OCI-LY1 (cell line): ENCODE results near the gene AGL.
A peak's percentile ranks its signal among the peaks of the same experiment; 100 is the strongest.

Source experiments
- H2AFZ ChIP-seq: fragments of 200-600 bp; sonication (generic), shearing (Covaris generic); 2 replicates; pipeline ENCODE4 v1.6.0; 2014; ENCODE audit warnings: antibody characterized with exemption, mild to moderate bottlenecking, low read length
- H3F3A ChIP-seq: fragments of 200-600 bp; sonication (generic), shearing (Covaris generic); 2 replicates; pipeline ENCODE4 v1.6.0; 2014; ENCODE audit warnings: mild to moderate bottlenecking, antibody characterized with exemption, low read length, moderate library complexity; ENCODE audit not compliant: insufficient read depth
- H3K27ac ChIP-seq: fragments of 200-600 bp; sonication (generic); 2 replicates; pipeline ENCODE4 v1.5.1; 2014; ENCODE audit warnings: low read length, mixed run types, mild to moderate bottlenecking, low read depth; ENCODE audit not compliant: poor library complexity, severe bottlenecking
- H3K27me3 ChIP-seq: fragments of 200-600 bp; sonication (generic); 2 replicates; pipeline ENCODE4 v1.6.0; 2014; ENCODE audit warnings: antibody characterized with exemption, mild to moderate bottlenecking, low read length, moderate library complexity; ENCODE audit not compliant: insufficient read depth
- H3K36me3 ChIP-seq: fragments of 200-600 bp; sonication (generic); 2 replicates; pipeline ENCODE4 v1.6.1; 2014; ENCODE audit warnings: mild to moderate bottlenecking, antibody characterized with exemption, low read length, moderate library complexity, mixed read lengths; ENCODE audit not compliant: insufficient read depth
- H3K4me1 ChIP-seq: fragments of 200-600 bp; sonication (generic); 2 replicates; pipeline ENCODE4 v1.5.1; 2014; ENCODE audit warnings: mild to moderate bottlenecking, low read length, moderate library complexity; ENCODE audit not compliant: insufficient read depth, severe bottlenecking
- H3K4me2 ChIP-seq: fragments of 200-600 bp; sonication (generic), shearing (Covaris generic); 2 replicates; pipeline ENCODE4 v1.6.1; 2014; ENCODE audit warnings: low read length
- H3K4me3 ChIP-seq: fragments of 200-600 bp; sonication (generic); 2 replicates; pipeline ENCODE4 v1.5.1; 2014; ENCODE audit warnings: low read length, low read depth, mild to moderate bottlenecking, mixed read lengths; ENCODE audit not compliant: poor library complexity, severe bottlenecking
- H3K79me2 ChIP-seq: fragments of 200-600 bp; shearing (Covaris generic); 2 replicates; pipeline ENCODE4 v1.6.1; 2016; ENCODE audit warnings: mixed run types, low read length, mixed read lengths; ENCODE audit not compliant: insufficient read depth
- H3K9ac ChIP-seq: fragments of 200-600 bp; sonication (generic), shearing (Covaris generic); 2 replicates; pipeline ENCODE4 v1.6.1; 2014; ENCODE audit warnings: mild to moderate bottlenecking, low read length, mixed read lengths
- H3K9me2 ChIP-seq: fragments of 200-600 bp; sonication (generic), shearing (Covaris generic); 2 replicates; pipeline ENCODE4 v1.6.1; 2014; ENCODE audit warnings: low read depth, mild to moderate bottlenecking, low read length, mixed read lengths
- H3K9me3 ChIP-seq: fragments of 200-600 bp; shearing (Covaris generic); 2 replicates; pipeline ENCODE4 v1.6.1; 2014; ENCODE audit warnings: low read length, mixed read lengths
- H4K20me1 ChIP-seq: fragments of 200-600 bp; sonication (generic), shearing (Covaris generic); 2 replicates; pipeline ENCODE4 v1.6.0; 2016; ENCODE audit warnings: mild to moderate bottlenecking, low read length; ENCODE audit not compliant: insufficient read depth
- EZH2 ChIP-seq: fragments of 200-600 bp; sonication (generic), shearing (Covaris generic); IDR thresholded peaks from 2 replicates; pipeline ENCODE4 v1.8.0; 2017; ENCODE audit warnings: borderline replicate concordance, mixed run types, mild to moderate bottlenecking, antibody characterized with exemption, low read length, moderate library complexity, mixed read lengths
- TF ChIP-seq, protein P1 (sequence below): fragments of 200-600 bp; sonication (generic), shearing (Covaris generic); IDR thresholded peaks from 2 replicates; pipeline ENCODE4 v1.5.1; 2017; ENCODE audit warnings: mild to moderate bottlenecking, antibody characterized with exemption, low read length, moderate library complexity, mixed read lengths

The AGL gene

DNA sequence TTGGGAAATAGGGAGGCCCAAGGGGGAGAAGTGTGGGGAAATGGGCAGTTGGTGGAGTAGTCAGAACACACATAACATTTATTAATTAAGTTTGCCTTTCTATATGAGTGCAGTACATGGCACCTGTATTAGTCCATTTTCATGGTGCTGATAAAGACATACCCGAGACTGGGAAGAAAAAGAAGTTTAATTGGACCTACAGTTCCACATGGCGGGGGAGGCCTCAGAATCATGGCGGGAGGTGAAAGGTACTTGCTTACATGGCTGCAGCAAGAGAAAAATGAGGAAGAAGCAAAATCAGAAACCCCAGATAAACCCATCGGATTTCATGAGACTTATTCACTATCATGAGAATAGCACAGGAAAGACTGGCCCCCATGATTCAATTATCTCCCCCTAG lies 118.1 kb downstream of the AGL start:
- peaks cover 15% of the 10 kb centered on the region for H3K79me2 ChIP-seq
- no peak overlapping the region for H3K4me2 ChIP-seq
- no peak overlapping the region for H3K27ac ChIP-seq

DNA sequence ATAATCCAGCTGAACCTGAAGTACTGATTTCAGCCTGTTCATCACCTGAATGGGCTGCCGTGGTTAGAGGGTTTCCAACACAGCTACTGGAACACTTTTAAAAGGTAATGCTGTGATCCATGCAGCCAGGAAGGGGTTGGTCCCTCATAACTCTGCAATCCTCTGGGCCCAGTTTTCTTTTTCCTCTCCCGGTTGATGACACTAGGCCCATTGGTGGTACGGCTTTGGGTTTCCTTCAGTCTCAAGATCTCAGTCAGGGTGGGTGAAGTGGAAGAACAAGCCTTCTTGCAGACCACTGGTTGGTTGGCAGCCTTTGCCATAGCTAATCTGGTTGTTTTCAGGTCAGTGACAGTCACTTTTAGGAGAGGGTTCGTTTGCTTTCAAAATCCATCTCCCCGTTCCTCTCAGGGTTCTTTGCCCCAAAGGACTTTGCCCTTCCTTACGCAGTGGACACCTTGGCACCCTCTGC lies 119.1 kb downstream of the AGL start:
- Histone ChIP-seq H3K27me3 (no peaks in the 10 kb centered on the region), H3K9me3 (no peaks in the 10 kb centered on the region), H3K9me2 (no peaks in the 10 kb centered on the region), H3K4me3 (peak overlapping the region; percentile 84), H3K79me2 (peaks cover 18% of the 10 kb centered on the region), H3F3A (no peaks in the 10 kb centered on the region; the same call in 1 of the 2 replicates), H3K4me2 (peak overlapping the region; percentile 89), H3K9ac (peak overlapping the region; percentile 83), H3K4me1 (peaks cover 23% of the 10 kb centered on the region), H4K20me1 (no peaks in the 10 kb centered on the region), H2AFZ (peak overlapping the region; percentile 96), H3K36me3 (no peaks in the 10 kb centered on the region), H3K27ac (peak overlapping the region; percentile 75)
- no peak for TF ChIP-seq EZH2
- TF ChIP-seq, protein P1, sequence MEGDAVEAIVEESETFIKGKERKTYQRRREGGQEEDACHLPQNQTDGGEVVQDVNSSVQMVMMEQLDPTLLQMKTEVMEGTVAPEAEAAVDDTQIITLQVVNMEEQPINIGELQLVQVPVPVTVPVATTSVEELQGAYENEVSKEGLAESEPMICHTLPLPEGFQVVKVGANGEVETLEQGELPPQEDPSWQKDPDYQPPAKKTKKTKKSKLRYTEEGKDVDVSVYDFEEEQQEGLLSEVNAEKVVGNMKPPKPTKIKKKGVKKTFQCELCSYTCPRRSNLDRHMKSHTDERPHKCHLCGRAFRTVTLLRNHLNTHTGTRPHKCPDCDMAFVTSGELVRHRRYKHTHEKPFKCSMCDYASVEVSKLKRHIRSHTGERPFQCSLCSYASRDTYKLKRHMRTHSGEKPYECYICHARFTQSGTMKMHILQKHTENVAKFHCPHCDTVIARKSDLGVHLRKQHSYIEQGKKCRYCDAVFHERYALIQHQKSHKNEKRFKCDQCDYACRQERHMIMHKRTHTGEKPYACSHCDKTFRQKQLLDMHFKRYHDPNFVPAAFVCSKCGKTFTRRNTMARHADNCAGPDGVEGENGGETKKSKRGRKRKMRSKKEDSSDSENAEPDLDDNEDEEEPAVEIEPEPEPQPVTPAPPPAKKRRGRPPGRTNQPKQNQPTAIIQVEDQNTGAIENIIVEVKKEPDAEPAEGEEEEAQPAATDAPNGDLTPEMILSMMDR = no peak

More for the DNA sequence above, 118.1 kb downstream of the AGL start:
- Histone ChIP-seq H3K4me3 (no peak overlapping the region), H3K9me2 (no peaks in the 10 kb centered on the region), H3K4me1 (peaks cover 23% of the 10 kb centered on the region), H3K36me3 (no peaks in the 10 kb centered on the region), H4K20me1 (no peaks in the 10 kb centered on the region), H3K9me3 (no peaks in the 10 kb centered on the region), H3K9ac (no peak overlapping the region), H2AFZ (no peak overlapping the region), H3K27me3 (no peaks in the 10 kb centered on the region), H3F3A (no peaks in the 10 kb centered on the region; the same call in 1 of the 2 replicates)
- TF ChIP-seq EZH2 = no peak
- TF ChIP-seq, protein P1 = no peak

DNA sequence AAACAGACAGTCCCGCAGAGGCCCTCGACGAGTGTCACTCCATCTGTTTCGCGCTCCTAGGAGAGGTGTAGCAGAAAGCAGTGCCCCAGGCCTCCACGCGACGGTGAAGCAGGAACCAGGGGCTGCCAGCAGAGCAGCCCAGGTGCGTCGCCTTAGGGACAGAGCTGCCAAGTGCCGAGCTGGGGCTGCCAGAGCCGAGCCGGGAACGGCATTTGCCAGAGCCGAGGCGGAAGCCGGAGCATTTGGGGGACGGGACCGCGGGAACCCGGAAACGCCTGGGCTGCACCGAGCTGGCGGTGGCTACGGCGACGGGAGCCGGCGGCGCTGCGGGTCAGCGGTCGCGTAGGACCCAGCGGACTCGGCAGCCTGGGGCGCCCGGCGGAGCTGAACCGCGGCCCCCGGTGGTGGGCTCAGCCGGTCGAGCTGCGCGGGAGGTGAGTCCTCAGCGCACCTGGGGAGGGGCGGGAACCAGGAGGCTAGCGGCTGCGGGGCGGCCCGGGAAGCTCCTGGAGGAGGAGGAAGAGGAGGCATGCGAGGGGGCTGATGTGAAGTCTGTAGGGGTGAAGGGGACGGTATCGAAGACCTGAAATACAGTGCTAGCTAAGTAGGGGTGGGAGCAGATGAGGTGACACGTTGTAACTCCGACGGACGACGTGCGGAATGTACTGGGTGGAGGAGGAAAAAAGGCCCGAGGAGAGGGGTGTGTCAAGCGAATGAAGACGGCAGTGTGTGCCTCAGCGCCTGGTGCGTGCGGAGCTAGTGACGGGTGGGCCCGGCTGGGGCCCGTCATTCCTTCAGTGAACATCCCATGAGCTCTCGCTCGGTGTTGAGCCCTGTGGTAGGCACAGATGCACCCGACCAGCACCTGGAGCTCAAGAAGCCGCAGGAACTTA lies 119.8 kb downstream of the AGL start, which contains the start of gene SLC35A3:
Gene SLC35A3 (plus strand): TSS at position 268 of the 893 bp plus-strand sequence. CDS start 23,559 bp downstream, outside the sequence.
- Histone ChIP-seq H3K9me2 (no peaks in the 10 kb centered on the region), H3F3A (no peaks in the 10 kb centered on the region; the same call in 1 of the 2 replicates), H4K20me1 (no peaks in the 10 kb centered on the region), H3K4me2 (peak within 1 kb of the TSS; percentile 89), H3K4me3 (peak within 1 kb of the TSS; percentile 84), H3K9me3 (no peaks in the 10 kb centered on the region), H3K9ac (peak within 1 kb of the TSS; percentile 83), H2AFZ (peak within 1 kb of the TSS; percentile 96), H3K27ac (peak within 1 kb of the TSS; percentile 75), H3K79me2 (peaks cover 18% of the 10 kb centered on the region), H3K27me3 (no peaks in the 10 kb centered on the region), H3K36me3 (peaks cover 4% of the 10 kb centered on the region; the same call in 1 of the 2 replicates), H3K4me1 (peaks cover 23% of the 10 kb centered on the region)
- no peak for TF ChIP-seq EZH2
- TF ChIP-seq, protein P1 = no peak
